Activated CD8-positive, alpha-beta memory T cell treated with anti-CD3 and anti-CD28 coated beads for 36 hours (primary cell): ENCODE results near the gene EPHA4. TPM values are rescaled to one million over a fixed set of nuclear protein-coding genes. Genes with fewer than 3 reads are reported as not detected.

Source experiments
- CTCF ChIA-PET: fragments of 350-600 bp; sonication (Branson Sonifier 250); formaldehyde crosslinking; loops from one replicate; lab custom pipeline; 2021; ENCODE audit warnings: antibody characterized with exemption; lab: Charles Lee
- POLR2A ChIA-PET: fragments of 350-600 bp; sonication (Branson Sonifier 250); formaldehyde crosslinking; loops from one replicate; lab custom pipeline; 2021; ENCODE audit warnings: antibody characterized with exemption; lab: Charles Lee
- total RNA-seq, 2 experiments: library from RNA; stranded (reverse); gene quantifications; one replicate each; pipeline ENCODE4 v1.2.3, GENCODE V29; 2021

EPHA4 gene
- total RNA-seq, 2 experiments from 2014 or later: 2.0 to 2.3 TPM

DNA sequence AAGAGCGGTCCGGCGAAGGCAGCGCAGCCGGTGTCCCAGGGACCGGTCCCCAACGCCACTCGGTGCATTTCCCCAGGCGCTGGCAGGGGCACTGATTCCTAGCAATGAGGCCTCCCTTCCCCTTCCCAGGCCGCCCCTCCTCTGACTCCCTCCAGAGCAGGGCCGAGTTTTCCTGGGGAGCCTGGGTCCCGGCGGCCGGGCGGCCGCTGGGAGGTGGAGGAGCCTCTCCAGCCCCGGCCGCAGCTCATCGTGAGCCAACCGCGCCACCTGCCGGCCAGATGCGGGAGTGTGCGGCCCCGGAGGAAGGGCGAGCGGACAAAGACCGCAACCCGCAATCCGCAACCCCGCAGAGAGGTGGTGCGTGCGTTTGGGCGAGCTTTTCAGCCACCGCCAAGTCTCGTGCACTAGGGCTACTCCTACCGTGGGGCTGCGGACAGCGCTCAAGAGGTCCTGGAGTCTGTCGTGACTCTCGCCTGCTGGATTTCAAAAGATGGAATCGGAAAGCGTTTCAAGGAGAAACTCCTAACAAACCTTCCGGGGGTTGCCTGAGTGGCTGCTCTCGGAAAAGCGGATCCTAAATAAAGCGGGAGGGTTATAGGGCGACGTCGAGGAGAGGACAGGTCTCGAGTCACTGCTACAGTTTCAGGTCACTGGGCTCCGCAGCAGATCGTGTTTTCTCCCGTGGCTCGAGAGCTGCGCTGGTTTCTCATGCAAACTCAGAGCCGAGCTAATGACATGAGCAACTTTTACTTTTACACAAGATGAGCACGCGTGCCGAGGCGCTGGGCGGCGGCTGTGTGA, 1.5 kb upstream of the EPHA4 start:
- CTCF ChIA-PET: interaction anchor here (0.6 to 1.9 kb wide), 8 partner anchors 9 to 892 kb away, joined by 3 to 5 read pairs (median 4); no protein-coding TSS in a partner anchor
- POLR2A ChIA-PET: interaction anchor here (0.7 kb wide), 1 partner anchor 150 kb away, joined by 3 read pairs; no protein-coding TSS in a partner anchor

DNA sequence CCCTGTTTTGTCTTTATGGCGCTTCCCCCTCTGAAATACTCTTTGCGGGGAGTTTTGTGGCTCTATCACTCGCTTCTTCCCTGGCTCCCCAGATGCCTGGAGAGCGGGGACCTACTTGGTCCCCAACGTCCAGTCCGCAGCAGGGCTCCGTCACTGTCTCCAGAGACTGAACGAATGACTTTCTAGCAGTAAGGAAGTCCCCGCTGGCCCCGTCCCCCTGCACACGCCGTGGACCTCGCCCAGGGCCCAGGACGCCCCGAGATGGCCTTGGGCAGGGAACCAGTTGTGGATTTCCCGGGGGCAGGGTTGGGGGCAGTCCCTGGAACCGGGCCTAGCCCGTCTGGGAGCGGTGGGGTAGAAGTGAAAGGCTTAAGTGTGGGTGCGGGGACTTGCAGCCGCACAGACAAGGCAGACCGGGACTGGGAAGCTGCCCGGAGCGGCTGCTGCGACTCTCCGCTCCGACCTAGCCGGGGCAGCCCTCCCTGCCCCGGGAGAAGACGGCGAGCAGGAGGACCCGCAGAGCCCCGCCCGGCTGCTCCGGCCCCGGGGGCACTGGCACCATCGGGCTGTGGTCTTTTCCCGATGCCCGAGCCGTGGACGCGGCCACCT, 821 bp upstream of the EPHA4 start:
- ChIA-PET POLR2A (no interaction called here), CTCF (interaction anchor here (0.6 to 1.9 kb wide), 8 partner anchors 15 to 891 kb away, joined by 3 to 5 read pairs (median 4); no protein-coding TSS in a partner anchor)

DNA sequence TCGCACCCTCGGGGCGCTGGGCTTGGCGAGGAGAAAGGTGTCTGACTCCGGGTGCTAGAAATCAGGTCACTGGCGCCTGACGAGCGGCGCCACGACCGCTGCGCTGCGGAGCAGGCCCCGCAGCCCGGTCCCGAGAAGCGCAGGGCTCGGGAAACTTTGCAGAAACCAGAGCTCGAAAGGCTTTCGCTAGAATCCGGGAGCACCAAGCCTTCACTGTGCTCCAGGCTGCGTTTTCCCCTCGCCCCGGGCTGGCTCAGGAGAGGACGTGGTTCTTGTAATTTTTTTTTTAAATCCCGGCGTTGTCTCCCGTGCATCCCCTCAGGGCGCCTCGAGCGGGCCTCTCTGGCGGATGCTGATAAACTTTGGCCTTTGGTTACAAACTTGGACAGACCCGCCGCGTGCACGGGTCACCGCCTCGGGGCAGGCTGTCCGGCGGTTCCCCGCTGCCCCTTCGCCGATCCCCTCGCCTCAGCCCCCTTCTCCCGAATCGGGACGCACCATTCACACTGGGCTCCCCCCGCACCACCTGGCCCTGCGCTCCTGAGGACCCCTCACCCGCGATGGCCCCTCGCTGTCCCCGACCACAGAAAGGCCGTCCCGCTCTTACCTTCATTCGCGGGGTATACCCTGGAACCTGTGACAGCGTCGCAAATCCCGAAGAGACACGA, 419 bp downstream of the EPHA4 start:
- CTCF ChIA-PET: interaction anchor here (0.9 kb wide), 1 partner anchor 55 kb away, joined by 3 read pairs; no protein-coding TSS in a partner anchor
- POLR2A ChIA-PET: no interaction called here

DNA sequence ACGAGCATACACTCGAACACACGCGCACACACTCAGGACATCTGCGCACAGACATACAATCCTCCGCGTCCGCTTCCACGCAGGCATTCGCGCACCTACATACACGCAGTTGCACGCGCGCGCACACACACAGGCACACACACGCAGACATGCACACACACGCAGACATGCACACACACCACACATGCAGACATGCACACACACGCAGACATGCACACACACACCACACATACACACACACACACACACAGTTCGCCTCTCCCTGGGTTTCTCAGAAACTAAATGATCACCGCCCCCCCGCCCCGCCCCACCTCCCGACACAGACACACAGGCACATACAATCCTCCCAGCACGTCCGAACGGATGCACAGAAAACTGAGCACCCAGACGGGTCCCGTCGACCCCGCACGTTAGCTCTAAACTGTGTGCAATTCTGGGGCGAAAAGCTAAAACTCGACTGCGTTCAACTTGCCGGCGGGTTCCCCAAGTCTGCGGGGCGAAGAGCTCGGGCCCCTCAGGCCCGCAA, 1.0 kb downstream of the EPHA4 start:
- POLR2A ChIA-PET: no interaction called here
- CTCF ChIA-PET: no interaction called here

DNA sequence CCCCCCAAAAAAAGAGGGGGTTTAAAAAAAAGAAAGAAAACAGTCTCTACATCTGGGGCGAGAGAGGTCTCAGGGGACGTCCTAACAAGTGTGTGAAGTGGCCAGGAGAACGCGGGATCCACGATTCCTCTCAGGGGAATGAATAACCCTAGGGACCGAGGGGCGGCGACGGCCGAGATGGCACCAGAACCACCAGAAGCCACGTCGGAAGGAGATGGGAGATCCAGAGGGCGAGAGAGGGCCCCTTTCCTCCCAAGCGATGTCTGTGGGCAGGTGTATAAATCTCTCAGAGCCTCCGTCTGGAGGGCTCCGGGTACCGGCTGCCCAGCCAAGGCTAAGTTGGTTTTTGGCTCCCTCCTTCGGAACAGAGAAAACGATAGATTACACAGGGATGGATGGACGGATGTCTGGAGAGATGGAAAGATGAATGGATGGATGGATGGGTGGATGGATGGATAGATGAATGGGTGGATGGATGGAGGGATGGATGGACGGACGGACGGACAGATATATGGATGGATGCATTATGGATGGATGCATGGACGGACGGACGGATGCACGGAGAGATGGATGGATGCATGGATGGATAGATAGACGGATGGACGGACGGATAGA, 1.7 kb downstream of the EPHA4 start:
- CTCF ChIA-PET: no interaction called here
- POLR2A ChIA-PET: no interaction called here

DNA sequence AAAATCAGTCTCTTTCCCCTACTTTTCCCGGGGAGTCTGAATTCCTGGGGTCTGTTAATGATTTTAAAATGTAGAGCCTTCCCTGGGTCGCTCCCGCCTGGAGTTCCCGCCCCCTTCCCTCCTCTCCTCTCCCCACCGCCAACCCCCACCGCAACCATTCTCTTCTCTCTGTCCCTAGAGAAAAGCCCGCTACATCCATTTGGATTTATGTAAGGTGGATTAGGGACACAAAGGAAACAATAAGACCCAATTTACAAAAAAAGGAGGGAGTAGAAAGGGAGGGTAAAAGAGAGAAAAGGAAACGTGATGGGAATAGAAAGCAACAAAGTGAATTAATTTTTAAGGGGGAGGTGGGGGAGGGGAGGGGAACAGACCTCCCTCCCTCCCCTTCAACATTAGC, 2.2 kb downstream of the EPHA4 start:
- ChIA-PET POLR2A (no interaction called here), CTCF (no interaction called here)

DNA sequence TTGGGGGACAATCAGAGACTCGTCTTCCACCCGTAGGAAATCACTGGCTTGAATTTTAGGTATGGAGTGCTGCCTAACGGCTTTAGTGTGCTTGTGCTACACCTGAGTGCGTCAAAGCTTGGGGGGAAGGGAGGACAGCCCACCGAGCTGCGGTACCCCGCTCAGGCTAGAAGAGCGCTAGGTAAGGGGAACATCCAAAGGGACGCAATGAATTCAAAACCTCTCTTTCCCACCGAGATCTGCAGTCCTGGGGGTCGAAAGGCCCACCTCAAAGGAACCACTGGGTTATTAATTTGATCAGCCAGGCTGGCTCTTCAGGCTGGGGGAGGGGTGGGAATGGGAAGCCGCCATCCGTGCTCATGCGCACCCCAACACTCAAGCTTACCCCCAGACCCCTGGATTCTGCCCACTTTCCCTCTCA, 2.7 kb downstream of the EPHA4 start:
- POLR2A ChIA-PET: no interaction called here
- CTCF ChIA-PET: no interaction called here

DNA sequence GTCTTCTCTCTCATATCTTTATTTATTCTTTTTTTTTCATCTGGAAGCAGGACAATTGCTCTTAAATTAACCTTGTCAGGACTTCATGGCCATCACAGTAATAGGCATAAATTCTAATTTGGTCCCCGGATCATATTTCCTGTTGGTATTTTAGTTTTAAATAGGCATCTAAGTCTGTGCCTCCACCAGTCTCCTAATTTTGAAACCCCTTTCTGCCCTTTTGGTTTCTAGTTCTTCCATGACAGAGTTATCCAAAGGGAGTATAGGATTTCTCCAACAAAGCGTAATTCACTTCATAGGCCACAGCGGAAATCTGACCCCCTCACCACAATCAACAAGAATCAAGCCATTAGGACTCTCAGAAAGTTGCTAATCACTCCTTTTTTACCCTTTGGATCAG, 3.8 kb downstream of the EPHA4 start:
- ChIA-PET POLR2A (no interaction called here), CTCF (no interaction called here)

DNA sequence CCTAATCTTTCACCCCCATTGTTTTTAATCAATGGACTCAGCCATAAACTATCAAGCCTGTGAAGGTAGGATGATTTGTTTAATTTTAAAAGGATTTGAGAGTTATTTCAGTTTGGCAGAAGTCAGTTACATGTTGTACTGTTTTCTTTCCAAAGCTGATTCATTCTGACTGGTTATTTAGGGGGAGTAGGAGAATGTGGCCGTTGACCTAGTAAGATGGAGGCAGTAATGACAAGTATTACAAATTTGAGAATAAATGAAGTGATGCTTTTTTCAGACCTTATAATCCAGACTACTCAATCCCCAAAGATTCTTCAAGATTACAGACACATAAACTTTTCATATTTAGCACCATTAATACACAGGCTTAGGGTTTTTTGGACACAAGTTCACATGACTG, 4.3 kb downstream of the EPHA4 start:
- CTCF ChIA-PET: no interaction called here
- POLR2A ChIA-PET: no interaction called here

DNA sequence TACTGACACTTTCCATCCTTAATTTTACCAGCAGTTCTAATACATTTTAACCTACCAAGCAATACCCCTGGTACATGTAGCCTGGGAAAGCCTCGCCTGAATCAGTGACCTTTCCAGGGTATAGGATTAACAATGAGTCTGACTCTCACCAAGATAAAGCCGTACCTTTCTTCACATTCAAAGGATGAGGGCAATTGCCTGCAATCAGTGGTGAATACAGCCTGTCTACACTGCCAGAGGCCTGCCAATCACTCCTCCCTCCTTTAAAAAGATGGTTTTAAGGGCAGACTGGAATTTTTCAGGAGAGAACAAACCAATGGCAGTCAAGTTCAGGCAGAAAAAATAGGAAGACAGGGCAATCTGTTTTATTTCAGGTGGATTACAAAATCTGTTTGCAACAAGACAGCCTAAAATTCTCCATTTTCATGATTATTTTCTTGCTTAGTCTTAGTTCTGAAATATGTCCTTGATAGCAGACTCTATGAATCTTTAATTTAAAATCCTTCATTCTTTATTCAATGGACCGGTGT, 4.8 kb downstream of the EPHA4 start:
- ChIA-PET CTCF (no interaction called here), POLR2A (no interaction called here)

DNA sequence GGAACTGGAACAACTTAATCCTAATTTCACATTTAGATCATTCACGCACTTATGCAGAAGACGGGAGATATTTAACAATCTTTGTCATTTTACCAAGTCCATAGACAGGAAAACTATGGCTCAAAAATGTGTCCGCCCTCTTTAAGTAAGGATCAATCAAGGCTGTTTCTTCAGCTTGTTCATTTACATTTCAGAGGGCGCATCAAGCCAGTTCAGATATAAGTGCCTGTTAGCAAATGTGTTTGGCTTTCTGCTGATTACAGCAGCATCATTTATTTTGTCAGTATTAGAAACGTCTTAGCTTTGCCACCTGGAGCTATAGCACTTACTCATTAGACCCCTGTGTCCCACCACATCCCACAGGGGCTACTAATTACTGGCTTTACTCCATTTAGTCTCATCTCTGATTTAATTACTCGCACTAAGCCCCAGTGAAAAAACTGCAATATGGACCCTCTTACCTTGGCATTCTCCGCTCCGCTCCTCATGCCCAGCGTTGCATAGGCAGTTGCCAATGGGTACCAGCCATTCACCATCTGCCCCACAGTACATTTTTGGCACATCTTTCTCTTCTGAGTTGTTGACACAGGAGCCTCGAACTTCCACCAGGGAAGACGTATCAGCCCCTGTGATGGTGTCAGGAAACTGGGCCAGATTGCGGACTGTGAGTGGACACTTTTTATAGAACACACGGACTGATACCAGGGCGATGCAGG, 8.7 kb downstream of the EPHA4 start:
- POLR2A ChIA-PET: no interaction called here
- CTCF ChIA-PET: no interaction called here

DNA sequence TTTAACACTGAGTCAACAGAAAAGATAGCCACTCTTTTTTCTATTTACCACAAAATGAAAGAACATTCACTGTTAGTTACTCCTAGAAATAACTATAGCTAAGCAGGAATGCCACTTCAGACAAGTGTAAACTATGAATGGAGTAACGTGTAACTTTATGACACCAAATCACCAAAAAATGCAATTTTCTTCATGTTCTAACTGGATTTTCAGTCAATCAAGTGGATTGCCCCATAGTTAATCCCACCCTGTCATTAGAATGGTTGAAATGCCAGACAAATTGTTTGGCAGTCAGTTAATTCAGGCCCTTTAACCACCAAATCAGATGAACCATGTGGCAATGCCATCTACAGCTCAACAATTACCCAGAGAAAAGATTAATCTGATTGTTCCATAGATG, 9.9 kb downstream of the EPHA4 start:
- POLR2A ChIA-PET: no interaction called here
- CTCF ChIA-PET: no interaction called here

DNA sequence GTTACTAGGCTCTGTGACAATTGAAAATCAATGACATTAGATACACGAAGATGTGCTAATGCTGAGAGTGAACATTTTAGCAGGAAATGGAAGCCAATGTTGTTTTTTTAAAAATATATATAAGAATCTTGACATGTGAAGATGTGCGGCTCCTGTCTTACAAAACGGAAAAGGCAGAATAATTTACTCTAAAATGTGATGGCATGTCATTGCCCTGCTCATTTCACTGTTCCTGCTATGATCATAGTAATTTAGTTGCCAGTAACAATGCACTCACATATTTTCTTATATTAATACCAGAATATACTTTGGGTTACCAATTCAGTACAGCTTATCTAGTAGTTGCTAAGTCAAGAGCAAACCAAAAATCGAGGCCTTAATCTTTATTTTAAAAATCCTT, 10.3 kb downstream of the EPHA4 start:
- CTCF ChIA-PET: interaction anchor here (1.0 kb wide), 1 partner anchor 41 kb away, joined by 3 read pairs; no protein-coding TSS in a partner anchor

DNA sequence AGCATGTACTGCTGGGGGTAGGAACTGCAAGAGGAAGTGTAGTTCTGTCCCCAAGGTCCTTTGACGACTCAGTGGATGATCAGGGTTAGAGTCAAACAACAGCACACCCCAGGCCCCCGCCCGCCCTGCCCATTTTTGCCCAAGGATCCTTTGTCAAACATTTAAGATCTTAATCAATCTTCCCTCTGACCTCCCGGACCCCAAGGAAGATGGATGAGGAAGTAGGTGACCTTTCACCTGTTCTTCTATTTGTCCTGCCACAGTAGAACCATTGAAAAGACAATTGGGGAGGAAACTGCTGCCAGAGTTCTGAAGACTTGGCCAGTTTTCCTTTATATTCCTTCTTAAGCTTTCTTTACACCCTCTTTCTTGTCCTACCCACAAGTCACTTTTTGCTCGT, 12.1 kb downstream of the EPHA4 start:
- POLR2A ChIA-PET: no interaction called here

More for the DNA sequence above, 10.3 kb downstream of the EPHA4 start:
- POLR2A ChIA-PET: no interaction called here

DNA sequence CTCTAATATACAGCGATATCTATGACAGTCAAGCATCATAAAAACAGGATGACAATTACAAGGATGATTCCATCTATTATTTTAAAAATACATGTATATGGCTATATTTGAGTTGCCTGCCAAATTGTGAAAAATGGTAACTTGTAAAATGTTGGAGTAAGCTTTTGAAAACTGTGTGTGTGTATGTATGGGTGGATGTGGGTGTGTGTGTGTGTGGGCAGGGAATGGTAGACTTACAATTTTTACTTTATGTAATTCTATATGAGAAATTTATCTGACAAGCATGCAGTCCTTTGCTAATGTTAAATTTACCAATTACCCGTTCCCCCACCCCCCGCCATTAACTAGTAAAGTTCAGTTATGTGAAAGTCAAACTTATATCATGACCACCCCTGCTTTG, 14.0 kb downstream of the EPHA4 start:
- POLR2A ChIA-PET: interaction anchor here (0.7 kb wide), 1 partner anchor 28 kb away, joined by 4 read pairs; no protein-coding TSS in a partner anchor
- CTCF ChIA-PET: interaction anchor here (1.1 kb wide), 1 partner anchor 15 kb away, joined by 4 read pairs; no protein-coding TSS in a partner anchor

More for the DNA sequence above, 12.1 kb downstream of the EPHA4 start:
- CTCF ChIA-PET: no interaction called here

DNA sequence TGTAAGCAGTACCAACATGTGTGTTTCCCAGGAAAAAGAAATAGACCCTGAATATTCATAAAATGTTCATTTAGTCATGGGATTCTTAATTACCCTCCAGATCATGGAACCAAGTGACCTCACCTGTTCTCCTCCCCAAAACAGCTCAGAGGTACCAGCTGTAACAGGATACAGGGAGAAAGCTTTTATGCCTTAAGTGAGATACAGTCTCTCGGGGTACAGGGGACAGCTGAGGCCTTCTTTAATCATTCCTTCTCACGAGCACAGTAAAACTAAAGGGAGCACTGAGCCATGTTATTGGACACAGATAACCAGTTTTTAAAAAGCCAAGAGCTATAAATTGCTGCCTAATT, 16.6 kb downstream of the EPHA4 start:
- ChIA-PET CTCF (interaction anchor here (1.2 kb wide), 1 partner anchor 15 kb away, joined by 3 read pairs; no protein-coding TSS in a partner anchor), POLR2A (no interaction called here)

DNA sequence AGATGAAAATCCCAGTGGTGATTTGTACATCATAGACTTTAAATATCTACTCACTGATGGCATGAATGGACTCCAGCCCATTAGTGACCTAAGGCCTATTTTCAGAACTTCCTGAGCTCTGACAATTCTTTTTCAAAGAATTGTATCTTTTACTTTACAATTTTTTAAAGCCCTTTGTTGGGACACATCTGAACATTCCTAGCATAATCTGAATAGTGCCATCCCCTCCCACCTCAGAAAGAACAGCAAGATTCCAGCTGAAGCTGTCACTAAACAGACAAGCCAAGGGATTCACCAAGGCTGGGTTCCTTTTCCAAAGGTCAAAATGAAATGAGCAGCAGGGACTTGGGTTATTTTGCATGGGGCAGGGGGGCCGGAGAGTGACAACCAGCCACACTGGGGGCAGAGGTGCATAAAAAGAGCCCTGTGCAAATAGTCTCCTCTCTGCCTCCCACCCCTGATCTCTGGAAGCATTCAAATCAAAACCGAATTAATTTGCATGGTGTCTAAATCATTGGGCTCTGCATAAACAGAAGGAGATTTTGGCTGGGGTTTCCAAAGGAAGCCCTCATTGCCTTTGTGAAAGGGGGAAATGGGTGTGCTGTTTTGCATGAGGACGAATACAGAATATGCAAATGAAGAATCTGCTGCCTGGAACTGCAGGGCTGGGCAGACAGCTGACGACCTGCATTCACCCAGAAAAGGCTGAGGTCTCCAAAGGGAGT, 17.2 kb downstream of the EPHA4 start:
- ChIA-PET CTCF (interaction anchor here (1.2 kb wide), 1 partner anchor 14 kb away, joined by 3 read pairs; no protein-coding TSS in a partner anchor), POLR2A (no interaction called here)

DNA sequence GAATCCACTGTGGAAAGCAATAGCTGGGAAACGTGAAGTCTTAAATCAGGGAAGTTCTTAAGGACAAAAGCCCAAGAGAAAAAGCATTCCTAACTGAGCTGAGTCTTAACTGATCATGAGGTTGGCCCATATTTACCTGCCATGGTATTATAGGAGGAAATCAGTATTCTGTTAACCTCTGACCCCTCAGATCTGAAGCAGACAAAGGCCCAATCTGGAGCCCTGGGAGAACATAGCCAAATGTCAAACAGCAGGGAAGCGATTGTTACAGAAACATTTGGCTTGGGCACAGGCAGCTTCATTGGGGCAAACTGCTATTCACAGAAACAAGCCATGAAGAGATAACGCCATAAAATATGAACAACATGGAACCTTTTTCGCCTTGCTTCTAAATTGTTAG, 18.8 kb downstream of the EPHA4 start:
- POLR2A ChIA-PET: no interaction called here
- CTCF ChIA-PET: no interaction called here
